AG04450 (cell line): ENCODE measurements around the gene CCDC68. TPM values are rescaled to one million over a fixed set of nuclear protein-coding genes. Genes with fewer than 3 reads are reported as not detected.

Experiments
- CTCF ChIA-PET: fragments of 300-600, 350-600 bp; formaldehyde crosslinking; extraction: SDS; loops from one replicate; lab custom pipeline; 2022; ENCODE audit warnings: antibody characterized with exemption, inconsistent platforms; lab: Charles Lee
- POLR2A ChIA-PET: fragments of 350-600 bp; formaldehyde crosslinking; extraction: SDS; loops from one replicate; lab custom pipeline; 2021; ENCODE audit warnings: antibody characterized with exemption, inconsistent platforms; lab: Yijun Ruan, JAX
- DNase-seq: peaks from one replicate; pipeline ENCODE4 v3.0.0-alpha.2; 2011; ENCODE audit warnings: low read depth, low spot score
- H3K27ac ChIP-seq: one replicate; pipeline ENCODE4 v1.5.1; 2012; ENCODE audit warnings: low read depth, low read length, control low read depth
- H3K27me3 ChIP-seq: one replicate; pipeline ENCODE4 v1.6.0; 2012; ENCODE audit warnings: low read length; ENCODE audit not compliant: control insufficient read depth, insufficient read depth
- H3K4me3 ChIP-seq: 2 replicates; pipeline ENCODE4 v1.5.1; 2011; ENCODE audit warnings: mild to moderate bottlenecking, low read depth, low read length, control low read depth
- H3K9me3 ChIP-seq: 2 replicates; pipeline ENCODE4 v1.5.1; 2012; ENCODE audit warnings: low read length; ENCODE audit not compliant: control insufficient read depth, insufficient read depth
- CTCF ChIP-seq: IDR thresholded peaks from 2 replicates; pipeline ENCODE4 v1.5.1; 2011; ENCODE audit warnings: low read depth, low read length, control low read depth, inconsistent platforms
- polyA plus RNA-seq: library from polyadenylated mRNA; depleted of rRNA; stranded (reverse); fragments of >200 nt; gene quantifications from 2 replicates; pipeline ENCODE4 v1.2.3, GENCODE V29; 2011

Gene CCDC68
- polyA plus RNA-seq, 1 experiment = 9.5 TPM

GRCh38 chr18:54928236-54928635 is 31.0 kb downstream of the CCDC68 start:
- H3K27ac ChIP-seq = no peak overlapping the region
- no peak for DNase-seq
- ChIA-PET CTCF (no interaction called here), POLR2A (no interaction called here)
- no peaks in the 10 kb centered on the region for H3K27me3 ChIP-seq
- no peak for TF ChIP-seq CTCF
- H3K9me3 ChIP-seq = no peaks in the 10 kb centered on the region; the same call in 1 of the 2 replicates
- H3K4me3 ChIP-seq = no peak overlapping the region

DNA sequence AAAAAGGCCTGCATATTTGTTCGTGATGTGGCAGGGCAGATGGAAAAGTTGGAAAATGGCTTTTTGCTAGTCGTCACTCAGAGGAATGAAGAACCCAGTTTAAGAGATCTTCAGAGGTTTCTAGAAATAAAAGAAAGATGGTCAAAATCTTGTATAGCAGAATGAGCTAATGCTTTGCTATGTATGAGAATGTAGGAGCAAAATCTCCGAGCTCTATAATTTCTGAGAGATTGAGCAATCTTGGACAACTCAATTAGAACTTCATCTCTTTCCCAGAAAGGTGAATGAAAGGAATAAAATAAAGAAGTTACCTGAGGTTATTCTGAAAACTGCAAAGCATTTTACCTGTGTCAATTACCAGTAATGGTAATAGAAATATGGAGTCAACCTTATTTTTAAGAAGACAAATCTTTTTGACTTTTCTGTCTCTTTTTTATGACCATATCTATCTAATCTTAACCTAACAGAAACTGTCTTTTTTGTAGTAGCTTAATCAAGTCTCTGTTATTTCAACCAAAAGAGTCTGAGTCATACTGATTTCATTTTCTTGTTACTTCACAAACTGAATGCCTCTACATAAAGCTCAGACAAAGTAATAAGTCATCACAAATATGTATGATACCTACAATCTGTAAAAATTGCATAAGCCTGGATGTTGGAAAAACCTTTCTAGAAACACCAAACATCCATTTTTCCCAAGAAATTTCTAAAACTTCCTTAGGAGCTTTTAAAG is 32.5 kb downstream of the CCDC68 start:
- Histone ChIP-seq H3K4me3 (no peak overlapping the region), H3K9me3 (no peaks in the 10 kb centered on the region; the same call in 1 of the 2 replicates), H3K27ac (no peak overlapping the region), H3K27me3 (no peaks in the 10 kb centered on the region)
- ChIA-PET POLR2A (no interaction called here), CTCF (interaction anchor here (0.9 kb wide), 1 partner anchor 17 kb away, joined by 3 read pairs; no protein-coding TSS in a partner anchor)
- no peak for DNase-seq
- TF ChIP-seq CTCF = no peak

GRCh38 chr18:54924948-54925347 is 34.3 kb downstream of the CCDC68 start:
- H3K9me3 ChIP-seq = no peaks in the 10 kb centered on the region; the same call in 1 of the 2 replicates
- no peak overlapping the region for H3K4me3 ChIP-seq
- CTCF ChIA-PET = no interaction called here
- H3K27ac ChIP-seq = no peak overlapping the region
- POLR2A ChIA-PET = no interaction called here
- H3K27me3 ChIP-seq = no peaks in the 10 kb centered on the region
- TF ChIP-seq CTCF = no peak
- no peak for DNase-seq

GRCh38 chr18:54923339-54923956 is 35.8 kb downstream of the CCDC68 start:
- Histone ChIP-seq H3K9me3 (no peaks in the 10 kb centered on the region; the same call in 1 of the 2 replicates), H3K27ac (no peak overlapping the region), H3K4me3 (no peak overlapping the region), H3K27me3 (no peaks in the 10 kb centered on the region)
- TF ChIP-seq CTCF = no peak
- no peak for DNase-seq
- ChIA-PET POLR2A (no interaction called here), CTCF (interaction anchor here (1.0 kb wide), 1 partner anchor 252 kb away, joined by 3 read pairs; no protein-coding TSS in a partner anchor)

DNA sequence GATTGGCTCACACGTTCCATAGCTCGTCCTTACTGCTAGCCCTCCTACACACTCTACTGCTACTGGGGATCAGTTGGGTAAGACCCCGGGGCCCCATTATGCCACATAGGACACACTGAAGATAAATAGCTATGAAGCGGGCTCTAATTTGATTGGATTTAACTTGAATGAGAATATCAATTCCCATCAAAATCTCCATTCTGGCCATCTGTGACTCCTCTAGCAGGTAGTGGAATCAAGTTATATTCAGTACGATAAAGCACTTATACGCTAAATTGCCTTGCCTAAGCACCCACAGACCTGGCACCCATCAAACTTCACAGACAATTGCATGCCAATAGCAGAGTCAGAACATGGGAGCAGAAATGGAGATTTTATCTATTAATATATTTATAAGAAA is 39.8 kb downstream of the CCDC68 start:
- no peak for DNase-seq
- TF ChIP-seq CTCF = no peak
- Histone ChIP-seq H3K4me3 (no peak overlapping the region), H3K9me3 (no peaks in the 10 kb centered on the region), H3K27me3 (no peaks in the 10 kb centered on the region), H3K27ac (no peak overlapping the region)
- ChIA-PET CTCF (interaction anchor here (0.7 kb wide), 1 partner anchor 208 kb away, joined by 3 read pairs; no protein-coding TSS in a partner anchor), POLR2A (no interaction called here)
